HCT116 (cell line): ENCODE data around the gene HSPA12B.

Experiments
- EGR1 ChIP-seq: IDR thresholded peaks from 2 replicates; pipeline ENCODE4 v1.6.1; 2012; ENCODE audit warnings: low read depth
- EZH2 ChIP-seq: fragments of 200-600 bp; sonication (generic); IDR thresholded peaks from 2 replicates; pipeline ENCODE4 v1.6.1; 2017; ENCODE audit warnings: antibody characterized with exemption, mixed run types
- EZH2phosphoT487 ChIP-seq: fragments of 200-600 bp; IDR thresholded peaks from 2 replicates; pipeline ENCODE4 v1.6.1; 2018; ENCODE audit warnings: antibody characterized with exemption, borderline replicate concordance
- POLR2A ChIP-seq: IDR thresholded peaks from 2 replicates; pipeline ENCODE4 v1.7.0; 2011; ENCODE audit warnings: borderline replicate concordance; ENCODE audit not compliant: insufficient read depth, insufficient read length; ENCODE audit errors: extremely low read depth
- POLR2AphosphoS5 ChIP-seq: IDR thresholded peaks from 2 replicates; pipeline ENCODE4 v1.6.1; 2011; ENCODE audit warnings: mild to moderate bottlenecking, low read depth, low read length, moderate library complexity
- REST ChIP-seq: IDR thresholded peaks from 2 replicates; pipeline ENCODE4 v1.6.1; 2012; ENCODE audit warnings: low read depth
- SIN3A ChIP-seq: IDR thresholded peaks from 2 replicates; pipeline ENCODE4 v1.6.1; 2012; ENCODE audit warnings: low read depth
- SP1 ChIP-seq: IDR thresholded peaks from 2 replicates; pipeline ENCODE4 v1.6.1; 2012; ENCODE audit warnings: low read depth
- YY1 ChIP-seq: IDR thresholded peaks from 2 replicates; pipeline ENCODE4 v1.6.1; 2011; ENCODE audit warnings: low read length, low read depth, moderate library complexity, mild to moderate bottlenecking; ENCODE audit not compliant: insufficient replicate concordance; ENCODE audit errors: extremely low read depth
- ZNF274 ChIP-seq: fragments of 200-500 bp; sonication (Bioruptor generic); IDR thresholded peaks from 2 replicates; pipeline ENCODE4 v1.6.1; 2014; ENCODE audit warnings: mild to moderate bottlenecking, low read depth, low read length, inconsistent platforms
- TF ChIP-seq, protein P1 (sequence below), 3 experiments: fragments of 200-600 bp in 1 of 3; sonication (generic) in 1 of 3; IDR thresholded peaks in 2 of 3; conservative IDR thresholded peaks in 1 of 3; 2 replicates each; pipeline ENCODE4 v1.5.1; 2012 to 2017; ENCODE audit warnings: low read depth in 2 of 3, low read length in 2 of 3, antibody characterized with exemption in 1 of 3, borderline replicate concordance in 1 of 3, control low read depth in 1 of 3, mild to moderate bottlenecking in 1 of 3, mixed read lengths in 1 of 3, mixed run types in 1 of 3, moderate library complexity in 1 of 3; ENCODE audit not compliant: insufficient read depth in 1 of 3
- TF ChIP-seq, protein P2 (sequence below): IDR thresholded peaks from 2 replicates; pipeline ENCODE4 v1.6.1; 2012

DNA sequence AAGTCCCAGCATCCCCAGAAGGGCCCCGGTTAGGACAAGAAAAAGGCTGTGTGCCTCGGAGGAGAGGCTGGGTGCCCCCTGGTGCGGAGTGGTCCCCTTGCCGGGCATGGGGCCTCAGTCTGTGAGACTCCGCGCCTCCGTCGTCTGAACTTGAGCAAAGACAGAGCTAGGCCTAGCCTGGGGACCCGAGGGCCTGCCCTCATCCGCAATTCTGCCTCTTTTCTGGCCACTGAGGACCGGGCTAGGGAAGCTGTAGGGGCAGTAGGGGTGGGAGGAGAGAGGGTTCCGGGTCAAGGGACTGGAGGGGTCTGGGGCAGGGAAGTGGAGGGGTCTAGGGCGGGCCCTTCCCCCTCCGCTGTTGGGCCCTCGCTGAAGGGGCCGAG, 550 bp upstream of the HSPA12B start:
- no peak for TF ChIP-seq POLR2A
- TF ChIP-seq, protein P1, sequence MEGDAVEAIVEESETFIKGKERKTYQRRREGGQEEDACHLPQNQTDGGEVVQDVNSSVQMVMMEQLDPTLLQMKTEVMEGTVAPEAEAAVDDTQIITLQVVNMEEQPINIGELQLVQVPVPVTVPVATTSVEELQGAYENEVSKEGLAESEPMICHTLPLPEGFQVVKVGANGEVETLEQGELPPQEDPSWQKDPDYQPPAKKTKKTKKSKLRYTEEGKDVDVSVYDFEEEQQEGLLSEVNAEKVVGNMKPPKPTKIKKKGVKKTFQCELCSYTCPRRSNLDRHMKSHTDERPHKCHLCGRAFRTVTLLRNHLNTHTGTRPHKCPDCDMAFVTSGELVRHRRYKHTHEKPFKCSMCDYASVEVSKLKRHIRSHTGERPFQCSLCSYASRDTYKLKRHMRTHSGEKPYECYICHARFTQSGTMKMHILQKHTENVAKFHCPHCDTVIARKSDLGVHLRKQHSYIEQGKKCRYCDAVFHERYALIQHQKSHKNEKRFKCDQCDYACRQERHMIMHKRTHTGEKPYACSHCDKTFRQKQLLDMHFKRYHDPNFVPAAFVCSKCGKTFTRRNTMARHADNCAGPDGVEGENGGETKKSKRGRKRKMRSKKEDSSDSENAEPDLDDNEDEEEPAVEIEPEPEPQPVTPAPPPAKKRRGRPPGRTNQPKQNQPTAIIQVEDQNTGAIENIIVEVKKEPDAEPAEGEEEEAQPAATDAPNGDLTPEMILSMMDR (IDR thresholded peaks at IDR 0.05 in 2 of 3, conservative IDR thresholded peaks at IDR 0.05 in 1 of 3; ENCODE audit: borderline replicate concordance in 1 of 3, insufficient read depth in 1 of 3, low read depth in 2 of 3, low read length in 2 of 3), result no peak
- no peak for TF ChIP-seq EZH2phosphoT487
- TF ChIP-seq, protein P2, sequence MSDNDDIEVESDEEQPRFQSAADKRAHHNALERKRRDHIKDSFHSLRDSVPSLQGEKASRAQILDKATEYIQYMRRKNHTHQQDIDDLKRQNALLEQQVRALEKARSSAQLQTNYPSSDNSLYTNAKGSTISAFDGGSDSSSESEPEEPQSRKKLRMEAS, result no peak
- no peak for TF ChIP-seq EZH2
- no peak for TF ChIP-seq YY1
- TF ChIP-seq ZNF274, result no peak
- TF ChIP-seq POLR2AphosphoS5, result no peak
- TF ChIP-seq REST, result no peak
- no peak for TF ChIP-seq SP1
- TF ChIP-seq EGR1, result no peak
- TF ChIP-seq SIN3A, result no peak
